HG03457 (cell line): Measurements from ENCODE around the gene EXOC3.

Source experiments
- ATAC-seq: cut with Tn5 transposase; IDR thresholded peaks from one replicate; pipeline ENCODE4 v1.9.1; 2021; ENCODE audit warnings: moderate number of reproducible peaks; ENCODE audit not compliant: unreplicated experiment

EXOC3 gene

DNA sequence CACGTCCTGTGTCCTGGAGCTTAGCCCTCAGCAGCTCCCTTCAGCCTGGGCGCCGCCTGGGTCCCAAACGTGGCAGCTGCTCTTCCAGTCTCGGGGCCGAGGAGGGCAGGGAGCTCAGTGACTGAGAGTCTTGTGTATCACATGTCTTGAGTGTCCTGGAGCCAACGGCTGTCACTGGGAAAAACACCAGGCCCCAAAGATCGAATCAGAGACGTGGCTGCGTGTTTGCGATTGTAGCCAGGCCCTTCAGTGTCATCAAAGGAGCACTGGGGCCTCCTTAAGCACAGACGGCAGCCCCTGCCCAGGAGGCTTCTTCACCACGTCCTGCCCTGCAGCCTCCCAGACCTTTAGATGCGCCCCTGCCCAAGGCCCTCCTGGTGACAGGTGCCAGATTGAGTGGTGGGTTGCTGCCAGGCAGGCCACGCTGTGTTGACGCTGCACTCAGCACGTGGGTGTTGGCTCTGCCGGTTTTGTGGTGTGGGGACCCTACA lies 5.7 kb upstream of the EXOC3 start:
- ATAC-seq = no peak

DNA sequence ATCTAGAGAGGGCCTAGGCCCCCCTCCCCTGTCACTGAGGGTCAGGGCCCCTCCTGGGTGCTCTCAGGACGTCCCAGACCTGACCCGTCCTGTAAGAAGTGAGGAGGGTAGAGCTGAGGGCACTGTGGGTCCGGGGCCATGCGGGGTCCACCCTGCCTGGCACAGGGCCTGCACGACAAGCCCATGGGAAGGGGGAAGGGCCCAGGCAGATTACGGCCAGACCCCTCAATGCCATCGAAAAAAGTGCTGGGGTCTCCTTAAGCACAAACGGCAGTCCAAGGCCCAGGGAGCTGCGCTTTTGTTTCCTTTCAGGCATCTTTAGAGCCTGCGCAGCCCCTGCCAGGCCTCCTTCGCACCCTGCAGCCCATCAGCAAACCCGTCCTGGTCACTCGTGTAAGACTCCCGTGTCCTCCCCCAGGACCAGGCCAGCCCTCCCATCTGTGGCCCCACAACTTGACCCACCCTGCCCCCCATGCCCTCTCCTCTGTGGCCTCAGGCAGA lies 4.4 kb upstream of the EXOC3 start:
- ATAC-seq = no peak

DNA sequence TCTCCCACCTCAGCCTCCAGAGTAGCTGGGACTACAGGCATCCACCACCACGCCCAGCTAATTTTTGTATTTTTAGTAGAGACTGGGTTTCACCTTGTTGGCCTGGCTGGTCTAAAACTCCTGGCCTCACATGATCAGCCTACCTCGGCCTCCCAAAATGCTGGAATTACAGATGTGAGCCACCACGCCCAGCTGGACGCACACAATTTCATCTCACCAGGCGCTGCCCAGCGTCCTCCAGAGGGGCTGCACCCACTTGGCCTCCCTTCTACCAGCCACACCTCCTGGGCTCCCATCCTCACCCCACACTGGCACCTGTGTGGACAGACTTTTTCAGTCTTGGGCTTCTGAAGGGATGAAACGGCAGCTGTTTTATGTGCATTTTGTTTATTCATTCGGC lies 3.8 kb upstream of the EXOC3 start:
- no peak for ATAC-seq

GRCh38 chr5:439636-440035 lies 3.3 kb upstream of the EXOC3 start:
- ATAC-seq = no peak

DNA sequence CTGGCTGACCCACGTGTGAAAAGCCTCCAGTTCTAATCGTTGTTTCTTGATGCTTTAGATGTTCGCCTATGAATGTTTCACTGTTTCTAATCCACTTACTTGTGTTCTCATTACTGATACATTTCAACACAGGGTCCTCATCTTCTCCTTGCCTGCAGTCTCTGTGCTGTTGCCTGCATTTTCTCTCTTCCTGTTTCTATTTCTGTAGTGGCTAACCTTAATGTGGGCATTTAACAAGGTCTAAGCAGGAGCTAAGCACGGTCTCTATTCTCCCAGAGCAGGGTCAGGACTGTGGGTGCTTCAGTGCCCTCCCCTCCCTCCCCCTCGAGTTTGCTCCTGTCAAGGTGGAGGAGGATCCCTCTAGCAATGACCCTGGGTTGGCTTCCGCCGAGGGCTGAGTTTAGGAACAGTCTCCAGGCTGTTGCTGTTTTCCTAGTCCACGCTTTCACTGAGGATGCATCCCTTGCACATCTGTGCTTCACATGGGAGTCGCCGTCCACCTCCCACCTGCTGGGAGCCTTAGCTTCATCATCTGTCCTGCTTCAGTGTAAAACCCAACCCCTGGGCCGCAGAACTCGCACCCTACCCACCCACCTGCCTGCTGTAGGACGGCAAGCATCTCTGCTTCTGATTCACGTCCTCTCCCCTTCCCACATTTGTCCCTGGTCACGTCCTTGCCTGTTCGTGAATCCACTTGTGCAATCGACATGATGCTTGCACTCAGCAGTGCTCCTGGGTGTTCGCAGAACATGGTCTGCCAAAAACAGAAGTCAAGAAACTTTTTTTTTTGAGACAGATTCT lies 2.4 kb upstream of the EXOC3 start:
- no peak for ATAC-seq

DNA sequence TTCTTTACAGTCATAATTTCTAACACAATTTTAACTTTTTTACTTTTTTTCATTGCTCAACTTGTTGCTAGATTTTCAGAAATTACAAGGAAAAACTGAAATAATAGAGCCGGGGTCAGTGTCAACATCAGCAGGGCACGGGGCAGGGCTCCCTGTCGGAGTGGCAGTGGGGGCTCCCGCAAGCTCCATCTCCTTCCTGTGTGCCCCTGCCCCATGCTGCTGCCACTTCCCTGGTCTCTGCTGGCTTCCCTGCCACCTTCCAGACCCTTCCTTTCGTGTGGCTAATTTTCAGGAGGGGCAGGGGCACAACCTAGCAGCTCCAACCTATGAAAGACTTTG lies 1.0 kb upstream of the EXOC3 start:
- ATAC-seq = no peak

- no peak for ATAC-seq
Measured at GRCh38 chr5:443239-444151, 519 bp downstream of the EXOC3 start.

- no peak for ATAC-seq
Measured at GRCh38 chr5:444226-444625, 1.2 kb downstream of the EXOC3 start.

DNA sequence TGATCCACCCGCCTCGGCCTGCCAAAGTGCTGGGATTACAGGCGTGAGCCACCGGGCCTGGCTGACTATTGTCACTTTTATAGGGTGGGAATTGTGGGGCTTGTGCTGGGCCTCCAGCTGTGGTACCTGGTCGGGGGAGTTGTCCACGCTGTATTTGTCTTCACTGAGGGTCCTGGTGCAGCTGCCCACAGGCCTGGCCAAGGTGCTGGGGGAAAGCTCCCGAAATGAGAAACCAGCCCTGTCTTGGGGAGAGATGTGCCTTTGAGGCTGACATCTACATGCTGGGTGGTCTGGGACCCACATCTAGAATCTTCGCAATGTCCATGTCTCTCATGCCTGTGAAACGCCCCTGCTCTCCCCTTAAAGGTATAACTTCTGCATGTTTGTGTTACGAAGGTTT lies 2.6 kb downstream of the EXOC3 start:
- ATAC-seq = no peak

- ATAC-seq = no peak
Measured at GRCh38 chr5:446066-446882, 3.3 kb downstream of the EXOC3 start.

DNA sequence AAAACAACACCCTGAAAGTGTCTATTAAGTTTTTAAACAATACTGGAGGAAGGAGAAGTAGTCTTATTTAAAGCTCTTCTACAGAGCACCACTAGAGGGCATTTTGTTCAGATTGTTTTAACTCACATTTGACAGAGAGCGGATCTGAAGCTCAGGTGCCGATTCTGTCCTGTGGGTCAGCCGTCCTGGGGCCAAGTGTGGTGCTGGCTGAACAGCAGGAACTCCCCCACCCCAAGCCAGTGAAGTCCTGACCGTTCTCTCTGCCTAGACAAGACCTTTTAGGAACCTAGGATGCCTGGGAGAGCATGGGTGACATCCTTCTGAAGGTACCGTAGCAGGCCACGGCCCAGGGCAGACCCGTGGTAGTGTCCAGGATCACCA lies 3.9 kb downstream of the EXOC3 start:
- no peak for ATAC-seq

GRCh38 chr5:447501-447900 lies 4.5 kb downstream of the EXOC3 start:
- ATAC-seq = no peak

GRCh38 chr5:448061-448765 lies 5.2 kb downstream of the EXOC3 start:
- no peak for ATAC-seq

- ATAC-seq = no peak
Measured at GRCh38 chr5:448766-449090, 5.8 kb downstream of the EXOC3 start.

GRCh38 chr5:449151-449550 lies 6.2 kb downstream of the EXOC3 start:
- no peak for ATAC-seq

GRCh38 chr5:451587-452458 lies 8.8 kb downstream of the EXOC3 start:
- ATAC-seq = no peak

DNA sequence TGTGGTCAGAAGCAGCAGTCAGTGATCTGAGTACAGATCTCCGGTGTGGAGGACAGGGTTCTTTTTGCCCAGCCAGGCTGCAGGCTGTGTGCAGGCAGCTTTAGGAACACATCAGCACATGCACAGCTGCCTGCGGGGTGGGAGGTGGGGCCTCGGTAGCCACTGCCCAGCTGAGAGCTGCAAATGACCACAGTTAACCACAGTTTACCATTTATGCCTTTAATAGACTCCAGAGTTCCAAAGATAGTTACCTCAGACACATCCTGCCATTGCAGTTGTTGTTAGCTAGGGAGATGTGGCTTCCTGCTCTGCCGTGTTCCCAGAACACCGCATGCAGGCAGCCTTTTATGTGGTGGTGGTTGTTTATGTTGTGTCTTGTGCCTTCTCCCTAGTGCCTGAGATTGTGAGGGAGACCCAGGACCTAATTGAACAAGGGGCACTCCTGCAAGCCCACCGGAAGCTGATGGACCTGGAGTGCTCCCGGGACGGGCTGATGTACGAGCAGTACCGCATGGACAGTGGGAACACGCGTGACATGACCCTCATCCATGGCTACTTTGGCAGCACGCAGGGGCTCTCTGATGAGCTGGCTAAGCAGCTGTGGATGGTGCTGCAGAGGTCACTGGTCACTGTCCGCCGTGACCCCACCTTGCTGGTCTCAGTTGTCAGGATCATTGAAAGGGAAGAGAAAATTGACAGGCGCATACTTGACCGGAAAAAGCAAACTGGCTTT lies 10.2 kb downstream of the EXOC3 start:
- ATAC-seq = no peak

DNA sequence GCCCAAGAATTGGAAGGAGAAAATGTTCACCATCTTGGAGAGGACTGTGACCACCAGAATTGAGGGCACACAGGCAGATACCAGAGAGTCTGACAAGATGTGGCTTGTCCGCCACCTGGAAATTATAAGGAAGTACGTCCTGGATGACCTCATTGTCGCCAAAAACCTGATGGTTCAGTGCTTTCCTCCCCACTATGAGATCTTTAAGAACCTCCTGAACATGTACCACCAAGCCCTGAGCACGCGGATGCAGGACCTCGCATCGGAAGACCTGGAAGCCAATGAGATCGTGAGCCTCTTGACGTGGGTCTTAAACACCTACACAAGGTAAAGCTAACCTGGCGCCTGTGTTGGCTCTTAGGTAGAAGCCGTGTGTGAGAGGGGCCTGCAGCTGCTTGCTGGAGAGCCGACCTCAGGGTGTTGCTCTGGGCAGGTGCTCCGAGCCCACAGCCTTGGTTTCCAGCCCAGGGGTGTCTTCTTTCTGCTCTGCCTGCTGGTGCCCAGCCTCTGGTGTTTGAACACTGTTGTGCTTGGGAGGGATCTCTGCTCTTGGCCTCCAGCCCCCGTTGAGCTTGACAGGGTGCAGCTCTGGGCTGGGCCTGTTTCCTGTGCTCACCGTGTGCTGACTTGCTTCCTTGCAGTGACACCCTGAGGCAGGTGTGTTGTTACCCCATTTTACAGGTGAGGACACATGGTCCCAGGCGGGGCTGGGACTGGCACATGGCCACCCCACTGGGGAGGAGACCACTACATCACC lies 10.9 kb downstream of the EXOC3 start:
- no peak for ATAC-seq
